Liver (tissue), 9 donors: ENCODE results near the gene PNKP. TPM values are rescaled to one million over a fixed set of nuclear protein-coding genes. Genes with fewer than 3 reads are reported as not detected.

Experiments used
- DNase-seq: peaks from one replicate; pipeline ENCODE4 v3.0.0-alpha.2; 2017; ENCODE audit warnings: low spot score
- H3K27ac ChIP-seq, 2 donors: one replicate each; pipeline ENCODE4 v1.7.0; 2013; ENCODE audit warnings: inconsistent platforms in 2 of 2, low read length in 2 of 2, control low read depth in 1 of 2, low read depth in 1 of 2, mild to moderate bottlenecking in 1 of 2
- H3K27me3 ChIP-seq, 4 donors: one replicate each; pipeline versions ENCODE4 v1.6.1 to v1.7.0; 2013; ENCODE audit warnings: low read length in 3 of 4, inconsistent platforms in 1 of 4, mild to moderate bottlenecking in 1 of 4, moderate library complexity in 1 of 4; ENCODE audit not compliant: control insufficient read depth in 4 of 4, insufficient read depth in 4 of 4
- H3K36me3 ChIP-seq, 4 donors: one replicate each; pipeline versions ENCODE4 v1.6.1 to v1.7.0; 2013; ENCODE audit warnings: low read length in 3 of 4, mild to moderate bottlenecking in 3 of 4, low read depth in 1 of 4, moderate library complexity in 1 of 4; ENCODE audit not compliant: control insufficient read depth in 4 of 4, insufficient read depth in 3 of 4
- H3K4me1 ChIP-seq, 4 donors: one replicate each; pipeline versions ENCODE4 v1.6.1 to v1.7.0; 2013; ENCODE audit warnings: low read length in 3 of 4, mild to moderate bottlenecking in 3 of 4, moderate library complexity in 1 of 4; ENCODE audit not compliant: control insufficient read depth in 4 of 4, insufficient read depth in 4 of 4
- H3K4me3 ChIP-seq, 3 donors: one replicate each; pipeline versions ENCODE4 v1.6.1 to v1.7.0; 2013; ENCODE audit warnings: low read length in 3 of 3, control low read depth in 1 of 3, low read depth in 1 of 3, mild to moderate bottlenecking in 1 of 3
- H3K9ac ChIP-seq, 2 donors: one replicate each; pipeline ENCODE4 v1.7.0; 2013; ENCODE audit warnings: low read length in 2 of 2, mild to moderate bottlenecking in 2 of 2, moderate library complexity in 2 of 2, control low read depth in 1 of 2, low read depth in 1 of 2
- H3K9me3 ChIP-seq, 4 donors: one replicate each; pipeline versions ENCODE4 v1.6.1 to v1.7.0; 2013; ENCODE audit warnings: low read length in 3 of 4; ENCODE audit not compliant: control insufficient read depth in 4 of 4
- EGR1 ChIP-seq, 2 donors: IDR thresholded peaks; 2 replicates each; pipeline ENCODE4 v1.6.1; 2016 to 2018; ENCODE audit warnings: antibody characterized with exemption in 2 of 2, low read depth in 2 of 2
- FOXA1 ChIP-seq: IDR thresholded peaks from 2 replicates; pipeline ENCODE4 v1.6.1; 2016; ENCODE audit warnings: antibody characterized with exemption
- FOXA2 ChIP-seq: IDR thresholded peaks from 2 replicates; pipeline ENCODE4 v1.6.1; 2016; ENCODE audit warnings: antibody characterized with exemption
- GABPA ChIP-seq, 2 donors: IDR thresholded peaks in 1 of 2; conservative IDR thresholded peaks in 1 of 2; 2 replicates each; pipeline ENCODE4 v1.6.1; 2016; ENCODE audit warnings: antibody characterized with exemption in 2 of 2, mild to moderate bottlenecking in 1 of 2, moderate library complexity in 1 of 2
- HNF4A ChIP-seq, 2 donors: conservative IDR thresholded peaks; 2 replicates each; pipeline ENCODE4 v1.6.1; 2016; ENCODE audit warnings: antibody characterized with exemption in 2 of 2, mild to moderate bottlenecking in 2 of 2
- HNF4G ChIP-seq: IDR thresholded peaks from 2 replicates; pipeline ENCODE4 v1.6.1; 2016; ENCODE audit warnings: antibody characterized with exemption
- JUND ChIP-seq, 2 donors: IDR thresholded peaks; 2 replicates each; pipeline ENCODE4 v1.6.1; 2016; ENCODE audit warnings: antibody characterized with exemption in 2 of 2
- NR2F2 ChIP-seq: IDR thresholded peaks from 2 replicates; pipeline ENCODE4 v1.6.1; 2016; ENCODE audit warnings: antibody characterized with exemption
- RAD21 ChIP-seq, 2 donors: IDR thresholded peaks; 2 replicates each; pipeline ENCODE4 v1.6.1; 2016; ENCODE audit warnings: antibody characterized with exemption in 2 of 2, mild to moderate bottlenecking in 2 of 2
- RXRA ChIP-seq, 2 donors: IDR thresholded peaks; 2 replicates each; pipeline ENCODE4 v1.6.1; 2017 to 2018; ENCODE audit warnings: antibody characterized with exemption in 2 of 2, mild to moderate bottlenecking in 1 of 2
- SP1 ChIP-seq: IDR thresholded peaks from 2 replicates; pipeline ENCODE4 v1.6.1; 2018; ENCODE audit warnings: antibody characterized with exemption, mild to moderate bottlenecking
- TAF1 ChIP-seq: conservative IDR thresholded peaks from 2 replicates; pipeline ENCODE4 v1.6.1; 2016; ENCODE audit warnings: antibody characterized with exemption, mild to moderate bottlenecking
- YY1 ChIP-seq: IDR thresholded peaks from 2 replicates; pipeline ENCODE4 v1.6.1; 2016; ENCODE audit warnings: antibody characterized with exemption, mild to moderate bottlenecking
- WGBS: extraction: QIAGEN DNeasy Blood & Tissue Kit; methylation state at CpG from one replicate; pipeline ENCODE4 v1.1.7; 2013; 5-methylcytosine and 5-hydroxymethylcytosine counted together
- polyA plus RNA-seq, 2 donors: library from polyadenylated mRNA; stranded (reverse) in 1 of 2; unstranded in 1 of 2; fragments of 200-250 nt in 1 of 2; fragments of >200 nt in 1 of 2; fragmentation: Nextera tagmentation in 1 of 2; extraction: Ambion mirVana in 1 of 2; gene quantifications; one replicate each; pipeline versions ENCODE4 v1.2.1 to v1.2.3, GENCODE V29; 2013 to 2015
- total RNA-seq, 2 donors: library from RNA; depleted of rRNA; stranded (reverse); fragments of >200 nt; gene quantifications; one replicate each; pipeline ENCODE4 v1.2.3, GENCODE V29; 2014
- TF ChIP-seq, protein P1 (sequence below): IDR thresholded peaks from 2 replicates; pipeline ENCODE4 v1.6.1; 2016; ENCODE audit warnings: antibody characterized with exemption, mild to moderate bottlenecking
- TF ChIP-seq, protein P2 (sequence below): fragments of 150-350 bp; IDR thresholded peaks from 2 replicates; pipeline ENCODE4 v1.5.1; 2017; ENCODE audit warnings: improper control_type of control experiment, low read depth, low read length; ENCODE audit not compliant: missing input control
- TF ChIP-seq, protein P3 (sequence below): IDR thresholded peaks from 2 replicates; pipeline ENCODE4 v1.6.1; 2016; ENCODE audit warnings: antibody characterized with exemption
- TF ChIP-seq, protein P4 (sequence below): IDR thresholded peaks from 2 replicates; pipeline ENCODE4 v1.6.1; 2016; ENCODE audit warnings: antibody characterized with exemption
- TF ChIP-seq, protein P5 (sequence below): IDR thresholded peaks from 2 replicates; pipeline ENCODE4 v1.6.1; 2016; ENCODE audit warnings: antibody characterized with exemption
- donor health status: healthy.
- donor health status: healthy.
- donor health status: healthy.
- donor health status: healthy.
- donor health status: healthy.

PNKP gene
- total and polyA plus RNA-seq, 4 donors: 17.3 to 30.9 (median 19.8) TPM

DNA sequence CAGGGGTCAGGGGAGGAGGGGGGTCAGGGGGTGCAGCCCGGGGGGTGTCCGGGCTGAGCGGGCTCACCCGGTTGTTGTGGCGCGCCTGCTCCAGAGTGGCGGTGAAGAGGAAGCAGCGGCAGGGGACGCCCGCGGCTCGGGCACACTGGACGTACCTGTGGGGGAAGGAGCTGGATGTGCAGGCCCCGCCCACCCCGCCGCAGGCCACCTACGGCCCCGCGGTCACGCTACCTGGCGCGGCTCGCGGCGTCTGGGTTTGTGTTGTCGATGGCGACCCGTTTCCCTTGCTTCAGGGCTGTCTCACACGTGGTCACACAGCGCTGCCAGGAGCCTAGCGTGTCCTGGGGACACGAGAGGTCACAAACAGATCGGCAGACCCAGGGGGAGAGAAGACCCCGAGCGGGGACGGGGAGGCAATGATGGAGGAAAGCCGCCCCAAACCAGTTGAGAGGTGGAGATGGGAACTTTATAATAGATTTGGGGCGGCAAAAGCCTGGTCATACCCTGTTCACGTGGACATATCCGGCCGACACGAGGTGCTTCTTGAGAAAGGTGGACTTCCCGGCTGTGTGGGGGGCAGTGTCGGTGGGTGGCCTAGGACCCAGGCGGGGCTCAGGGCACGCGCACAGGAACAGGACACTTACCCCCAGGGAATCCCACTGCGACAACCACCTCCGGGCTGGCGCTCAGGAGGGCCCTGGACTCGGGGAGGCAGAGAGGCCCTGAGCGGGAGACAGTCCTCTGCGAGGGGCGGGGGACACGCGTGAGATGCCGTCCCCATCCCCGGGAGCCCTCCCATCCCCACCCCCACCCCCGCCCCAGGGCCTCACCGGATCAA lies 5.6 kb downstream of the PNKP start:
- H3K4me3 ChIP-seq: no peak overlapping the region
- peaks cover 4 to 57% (median 11%) of the 10 kb centered on the region in 4 donors for H3K36me3 ChIP-seq
- WGBS: 90% methylated on average over 60 of the region's 60 CpGs
- DNase-seq: no peak
- no peaks in the 10 kb centered on the region for H3K9me3 ChIP-seq
- TF ChIP-seq RAD21 (IDR thresholded peaks at IDR 0.05) (no peak), RXRA (IDR thresholded peaks at IDR 0.05) (no peak), TAF1 (no peak), GABPA (IDR thresholded peaks at IDR 0.05 in 1 of 2, conservative IDR thresholded peaks at IDR 0.05 in 1 of 2) (no peak), NR2F2 (no peak), SP1 (no peak), FOXA2 (no peak), HNF4G (no peak), EGR1 (IDR thresholded peaks at IDR 0.05; ENCODE audit: low read depth in 2 of 2) (no peak), FOXA1 (no peak), HNF4A (conservative IDR thresholded peaks at IDR 0.05) (no peak), JUND (IDR thresholded peaks at IDR 0.05) (no peak), YY1 (no peak)
- TF ChIP-seq, protein P1, sequence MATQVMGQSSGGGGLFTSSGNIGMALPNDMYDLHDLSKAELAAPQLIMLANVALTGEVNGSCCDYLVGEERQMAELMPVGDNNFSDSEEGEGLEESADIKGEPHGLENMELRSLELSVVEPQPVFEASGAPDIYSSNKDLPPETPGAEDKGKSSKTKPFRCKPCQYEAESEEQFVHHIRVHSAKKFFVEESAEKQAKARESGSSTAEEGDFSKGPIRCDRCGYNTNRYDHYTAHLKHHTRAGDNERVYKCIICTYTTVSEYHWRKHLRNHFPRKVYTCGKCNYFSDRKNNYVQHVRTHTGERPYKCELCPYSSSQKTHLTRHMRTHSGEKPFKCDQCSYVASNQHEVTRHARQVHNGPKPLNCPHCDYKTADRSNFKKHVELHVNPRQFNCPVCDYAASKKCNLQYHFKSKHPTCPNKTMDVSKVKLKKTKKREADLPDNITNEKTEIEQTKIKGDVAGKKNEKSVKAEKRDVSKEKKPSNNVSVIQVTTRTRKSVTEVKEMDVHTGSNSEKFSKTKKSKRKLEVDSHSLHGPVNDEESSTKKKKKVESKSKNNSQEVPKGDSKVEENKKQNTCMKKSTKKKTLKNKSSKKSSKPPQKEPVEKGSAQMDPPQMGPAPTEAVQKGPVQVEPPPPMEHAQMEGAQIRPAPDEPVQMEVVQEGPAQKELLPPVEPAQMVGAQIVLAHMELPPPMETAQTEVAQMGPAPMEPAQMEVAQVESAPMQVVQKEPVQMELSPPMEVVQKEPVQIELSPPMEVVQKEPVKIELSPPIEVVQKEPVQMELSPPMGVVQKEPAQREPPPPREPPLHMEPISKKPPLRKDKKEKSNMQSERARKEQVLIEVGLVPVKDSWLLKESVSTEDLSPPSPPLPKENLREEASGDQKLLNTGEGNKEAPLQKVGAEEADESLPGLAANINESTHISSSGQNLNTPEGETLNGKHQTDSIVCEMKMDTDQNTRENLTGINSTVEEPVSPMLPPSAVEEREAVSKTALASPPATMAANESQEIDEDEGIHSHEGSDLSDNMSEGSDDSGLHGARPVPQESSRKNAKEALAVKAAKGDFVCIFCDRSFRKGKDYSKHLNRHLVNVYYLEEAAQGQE: no peak
- TF ChIP-seq, protein P2, sequence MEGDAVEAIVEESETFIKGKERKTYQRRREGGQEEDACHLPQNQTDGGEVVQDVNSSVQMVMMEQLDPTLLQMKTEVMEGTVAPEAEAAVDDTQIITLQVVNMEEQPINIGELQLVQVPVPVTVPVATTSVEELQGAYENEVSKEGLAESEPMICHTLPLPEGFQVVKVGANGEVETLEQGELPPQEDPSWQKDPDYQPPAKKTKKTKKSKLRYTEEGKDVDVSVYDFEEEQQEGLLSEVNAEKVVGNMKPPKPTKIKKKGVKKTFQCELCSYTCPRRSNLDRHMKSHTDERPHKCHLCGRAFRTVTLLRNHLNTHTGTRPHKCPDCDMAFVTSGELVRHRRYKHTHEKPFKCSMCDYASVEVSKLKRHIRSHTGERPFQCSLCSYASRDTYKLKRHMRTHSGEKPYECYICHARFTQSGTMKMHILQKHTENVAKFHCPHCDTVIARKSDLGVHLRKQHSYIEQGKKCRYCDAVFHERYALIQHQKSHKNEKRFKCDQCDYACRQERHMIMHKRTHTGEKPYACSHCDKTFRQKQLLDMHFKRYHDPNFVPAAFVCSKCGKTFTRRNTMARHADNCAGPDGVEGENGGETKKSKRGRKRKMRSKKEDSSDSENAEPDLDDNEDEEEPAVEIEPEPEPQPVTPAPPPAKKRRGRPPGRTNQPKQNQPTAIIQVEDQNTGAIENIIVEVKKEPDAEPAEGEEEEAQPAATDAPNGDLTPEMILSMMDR: no peak
- TF ChIP-seq, protein P3, sequence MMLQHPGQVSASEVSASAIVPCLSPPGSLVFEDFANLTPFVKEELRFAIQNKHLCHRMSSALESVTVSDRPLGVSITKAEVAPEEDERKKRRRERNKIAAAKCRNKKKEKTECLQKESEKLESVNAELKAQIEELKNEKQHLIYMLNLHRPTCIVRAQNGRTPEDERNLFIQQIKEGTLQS: no peak
- TF ChIP-seq, protein P4, sequence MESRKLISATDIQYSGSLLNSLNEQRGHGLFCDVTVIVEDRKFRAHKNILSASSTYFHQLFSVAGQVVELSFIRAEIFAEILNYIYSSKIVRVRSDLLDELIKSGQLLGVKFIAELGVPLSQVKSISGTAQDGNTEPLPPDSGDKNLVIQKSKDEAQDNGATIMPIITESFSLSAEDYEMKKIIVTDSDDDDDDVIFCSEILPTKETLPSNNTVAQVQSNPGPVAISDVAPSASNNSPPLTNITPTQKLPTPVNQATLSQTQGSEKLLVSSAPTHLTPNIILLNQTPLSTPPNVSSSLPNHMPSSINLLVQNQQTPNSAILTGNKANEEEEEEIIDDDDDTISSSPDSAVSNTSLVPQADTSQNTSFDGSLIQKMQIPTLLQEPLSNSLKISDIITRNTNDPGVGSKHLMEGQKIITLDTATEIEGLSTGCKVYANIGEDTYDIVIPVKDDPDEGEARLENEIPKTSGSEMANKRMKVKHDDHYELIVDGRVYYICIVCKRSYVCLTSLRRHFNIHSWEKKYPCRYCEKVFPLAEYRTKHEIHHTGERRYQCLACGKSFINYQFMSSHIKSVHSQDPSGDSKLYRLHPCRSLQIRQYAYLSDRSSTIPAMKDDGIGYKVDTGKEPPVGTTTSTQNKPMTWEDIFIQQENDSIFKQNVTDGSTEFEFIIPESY: no peak
- TF ChIP-seq, protein P5, sequence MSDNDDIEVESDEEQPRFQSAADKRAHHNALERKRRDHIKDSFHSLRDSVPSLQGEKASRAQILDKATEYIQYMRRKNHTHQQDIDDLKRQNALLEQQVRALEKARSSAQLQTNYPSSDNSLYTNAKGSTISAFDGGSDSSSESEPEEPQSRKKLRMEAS: no peak
- H3K9ac ChIP-seq: no peak overlapping the region
- H3K27ac ChIP-seq: no peak overlapping the region
- no peaks in the 10 kb centered on the region for H3K27me3 ChIP-seq
- peaks cover 12 to 21% (median 17%) of the 10 kb centered on the region in 4 donors for H3K4me1 ChIP-seq
